ENCODE results near the gene LRRN4.

Gene LRRN4

GRCh38 chr20:6053776-6054688, at the start of gene LRRN4:
LRRN4 (minus strand) TSS chr20:6054060; CDS start chr20:6052799, 1,261 bp downstream.
- in situ Hi-C loops (cut with MboI; ENCODE audit: low sequenced_read_pairs): no loop called here

- in situ Hi-C loops (cut with MboI; ENCODE audit: low sequenced_read_pairs): no loop called here
Observed at GRCh38 chr20:6103301-6103700, 49.4 kb upstream of the LRRN4 start.

GRCh38 chr20:6101346-6101745, 47.5 kb upstream of the LRRN4 start:
- in situ Hi-C loops (cut with MboI; ENCODE audit: low sequenced_read_pairs): no loop called here

- in situ Hi-C loops (cut with MboI; ENCODE audit: low sequenced_read_pairs): no loop called here
Observed at GRCh38 chr20:6100246-6100645, 46.4 kb upstream of the LRRN4 start.

GRCh38 chr20:6099819-6100218, 46.0 kb upstream of the LRRN4 start:
- in situ Hi-C loops (cut with MboI; ENCODE audit: low sequenced_read_pairs): no loop called here

- in situ Hi-C loops (cut with MboI; ENCODE audit: low sequenced_read_pairs): no loop called here
Observed at GRCh38 chr20:6095409-6095808, 41.5 kb upstream of the LRRN4 start.

- in situ Hi-C loops (cut with MboI; ENCODE audit: low sequenced_read_pairs): no loop called here
Observed at GRCh38 chr20:6094565-6094964, 40.7 kb upstream of the LRRN4 start.

GRCh38 chr20:6094063-6094462, 40.2 kb upstream of the LRRN4 start:
- in situ Hi-C loops (cut with MboI; ENCODE audit: low sequenced_read_pairs): no loop called here

GRCh38 chr20:6091661-6092060, 37.8 kb upstream of the LRRN4 start:
- in situ Hi-C loops (cut with MboI; ENCODE audit: low sequenced_read_pairs): no loop called here

GRCh38 chr20:6086868-6087267, 33.0 kb upstream of the LRRN4 start:
- in situ Hi-C loops (cut with MboI; ENCODE audit: low sequenced_read_pairs): loop anchor here (10.0 kb wide), 1 partner anchor 562 kb away; no protein-coding TSS in a partner anchor

- in situ Hi-C loops (cut with MboI; ENCODE audit: low sequenced_read_pairs): loop anchor here (10.0 kb wide), 1 partner anchor 559 kb away; no protein-coding TSS in a partner anchor
Observed at GRCh38 chr20:6083926-6084325, 30.1 kb upstream of the LRRN4 start.

GRCh38 chr20:6081236-6081635, 27.4 kb upstream of the LRRN4 start:
- in situ Hi-C loops (cut with MboI; ENCODE audit: low sequenced_read_pairs): loop anchor here (10.0 kb wide), 1 partner anchor 556 kb away; no protein-coding TSS in a partner anchor

- in situ Hi-C loops (cut with MboI; ENCODE audit: low sequenced_read_pairs): no loop called here
Observed at GRCh38 chr20:6079016-6079415, 25.2 kb upstream of the LRRN4 start.

- in situ Hi-C loops (cut with MboI; ENCODE audit: low sequenced_read_pairs): no loop called here
Observed at GRCh38 chr20:6075428-6076219, 21.8 kb upstream of the LRRN4 start.

- in situ Hi-C loops (cut with MboI; ENCODE audit: low sequenced_read_pairs): no loop called here
Observed at GRCh38 chr20:6074784-6075183, 20.9 kb upstream of the LRRN4 start.

GRCh38 chr20:6074145-6074561, 20.3 kb upstream of the LRRN4 start:
- in situ Hi-C loops (cut with MboI; ENCODE audit: low sequenced_read_pairs): no loop called here

- in situ Hi-C loops (cut with MboI; ENCODE audit: low sequenced_read_pairs): no loop called here
Observed at GRCh38 chr20:6070829-6071695, 17.2 kb upstream of the LRRN4 start.

- in situ Hi-C loops (cut with MboI; ENCODE audit: low sequenced_read_pairs): no loop called here
Observed at GRCh38 chr20:6069669-6070068, 15.8 kb upstream of the LRRN4 start.

GRCh38 chr20:6067763-6068318, 14.0 kb upstream of the LRRN4 start:
- in situ Hi-C loops (cut with MboI; ENCODE audit: low sequenced_read_pairs): no loop called here

GRCh38 chr20:6066582-6066981, 12.7 kb upstream of the LRRN4 start:
- in situ Hi-C loops (cut with MboI; ENCODE audit: low sequenced_read_pairs): no loop called here

All from HL-60/S4 treated with retinoic acid at 250 ng/mL for 4 days and 3 days (cell line).